ENCODE results near the gene PDRG1. TPM values are rescaled to one million over a fixed set of nuclear protein-coding genes. Genes with fewer than 3 reads are reported as not detected.

PDRG1 gene
- polyA plus RNA-seq, 2 of the 4 experiments (the other 2 are of a cell fraction) = 20.7 to 25.2 TPM

DNA sequence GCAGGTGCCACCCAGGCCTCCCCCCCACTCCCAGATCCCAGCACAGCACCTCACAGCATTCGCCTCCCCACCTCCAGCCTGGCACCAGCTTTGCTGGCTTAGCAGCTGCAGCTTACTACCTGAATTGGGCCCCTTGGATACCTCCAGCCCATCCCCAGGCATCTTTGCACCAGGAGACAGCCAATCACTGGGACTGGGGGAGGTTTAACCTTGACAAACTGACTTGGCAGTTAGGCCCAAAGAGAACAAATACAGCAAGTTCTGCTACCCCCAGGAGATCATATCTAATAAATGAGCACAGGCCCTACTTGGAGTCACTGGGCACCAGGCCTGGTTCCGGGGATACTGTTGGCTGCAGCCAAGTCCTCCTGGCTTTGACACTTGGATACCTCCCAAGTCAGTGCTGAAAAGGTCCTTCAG is 8.8 kb downstream of the PDRG1 start:
- CTCF ChIA-PET = interaction anchor here (2.4 to 12.2 kb wide), 3 partner anchors 9 to 120 kb away, joined by 8 to 173 read pairs (median 26); partner anchors contain the start of gene PDRG1
- no peaks in the 10 kb centered on the region for H3K4me1 ChIP-seq
- H3K27ac ChIP-seq = no peak overlapping the region
- FAIRE-seq (no peak), DNase-seq (ENCODE audit: low read depth in 1 of 2, low spot score in 1 of 2) (no peak), ATAC-seq (no peak)
- peaks cover 2% of the 10 kb centered on the region for H3K9me3 ChIP-seq
- WGBS (ENCODE audit: missing lambda C conversion rate) = 100% methylated on average over 2 of the region's 2 CpGs
- POLR2A ChIA-PET = no interaction called here
- TF ChIP-seq ZC3H11A (IDR thresholded peaks at IDR 0.05) (no peak), HOXB13 (CRISPR knock-in tag; IDR thresholded peaks at IDR 0.05; ENCODE audit: low read depth) (no peak), FOSL2 (IDR thresholded peaks at IDR 0.05) (no peak), FOSL2 (CRISPR knock-in tag; IDR thresholded peaks at IDR 0.05) (no peak), JUN (IDR thresholded peaks at IDR 0.05) (0 out of 5 replicates have a peak, but pooled peaks of 1 of the 2 experiments have one; percentile 2), CBX8 (IDR thresholded peaks at IDR 0.05) (no peak)
- TF ChIP-seq, protein P1, sequence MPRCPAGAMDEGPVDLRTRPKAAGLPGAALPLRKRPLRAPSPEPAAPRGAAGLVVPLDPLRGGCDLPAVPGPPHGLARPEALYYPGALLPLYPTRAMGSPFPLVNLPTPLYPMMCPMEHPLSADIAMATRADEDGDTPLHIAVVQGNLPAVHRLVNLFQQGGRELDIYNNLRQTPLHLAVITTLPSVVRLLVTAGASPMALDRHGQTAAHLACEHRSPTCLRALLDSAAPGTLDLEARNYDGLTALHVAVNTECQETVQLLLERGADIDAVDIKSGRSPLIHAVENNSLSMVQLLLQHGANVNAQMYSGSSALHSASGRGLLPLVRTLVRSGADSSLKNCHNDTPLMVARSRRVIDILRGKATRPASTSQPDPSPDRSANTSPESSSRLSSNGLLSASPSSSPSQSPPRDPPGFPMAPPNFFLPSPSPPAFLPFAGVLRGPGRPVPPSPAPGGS (IDR thresholded peaks at IDR 0.05) = no peak
- no peak overlapping the region for H3K4me3 ChIP-seq
- H3K4me2 ChIP-seq = no peak overlapping the region

DNA sequence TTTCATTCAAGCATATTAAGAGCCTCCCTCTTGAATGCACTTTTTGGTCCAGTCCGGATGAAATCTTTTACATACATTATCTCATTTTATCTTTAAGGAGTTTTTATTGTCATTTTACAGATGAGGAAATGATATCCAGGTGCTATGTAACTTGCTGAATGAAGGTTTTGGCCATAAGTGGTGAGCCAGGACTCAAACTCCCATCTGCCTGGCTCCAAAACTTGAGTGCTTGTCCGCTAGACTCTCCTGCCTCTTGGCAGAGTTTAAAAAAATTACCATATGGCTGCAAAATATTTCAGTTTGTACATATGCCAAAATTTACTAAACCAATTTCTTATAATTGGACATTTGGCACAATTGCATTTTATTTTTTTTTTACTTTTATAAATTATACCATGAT is 12.2 kb downstream of the PDRG1 start:
- CTCF ChIA-PET = interaction anchor here (4.5 kb wide), 1 partner anchor 13 kb away, joined by 26 read pairs; the partner anchor contains the start of gene PDRG1
- Histone ChIP-seq H3K9me3 (no peaks in the 10 kb centered on the region), H3K4me2 (no peak overlapping the region), H3K4me1 (no peaks in the 10 kb centered on the region), H3K27ac (no peak overlapping the region), H3K4me3 (no peak overlapping the region)
- ATAC-seq = no peak
- POLR2A ChIA-PET = no interaction called here
- DNase-seq (ENCODE audit: low read depth in 1 of 2, low spot score in 1 of 2) = no peak
- WGBS (ENCODE audit: missing lambda C conversion rate) = 91% methylated on average over 2 of the region's 2 CpGs
- TF ChIP-seq CHD2 (IDR thresholded peaks at IDR 0.05; ENCODE audit: low read length, partially characterized antibody) = no peak
- no peak for TF ChIP-seq CEBPB (IDR thresholded peaks at IDR 0.05)
- no peak for TF ChIP-seq TFCP2L1 (CRISPR knock-in tag; IDR thresholded peaks at IDR 0.05)
- TF ChIP-seq, protein P2, sequence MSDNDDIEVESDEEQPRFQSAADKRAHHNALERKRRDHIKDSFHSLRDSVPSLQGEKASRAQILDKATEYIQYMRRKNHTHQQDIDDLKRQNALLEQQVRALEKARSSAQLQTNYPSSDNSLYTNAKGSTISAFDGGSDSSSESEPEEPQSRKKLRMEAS (IDR thresholded peaks at IDR 0.05) = no peak
- TF ChIP-seq SMC3 (IDR thresholded peaks at IDR 0.05) = no peak
- TF ChIP-seq, protein P1 (IDR thresholded peaks at IDR 0.05) = no peak
- FAIRE-seq = no peak

DNA sequence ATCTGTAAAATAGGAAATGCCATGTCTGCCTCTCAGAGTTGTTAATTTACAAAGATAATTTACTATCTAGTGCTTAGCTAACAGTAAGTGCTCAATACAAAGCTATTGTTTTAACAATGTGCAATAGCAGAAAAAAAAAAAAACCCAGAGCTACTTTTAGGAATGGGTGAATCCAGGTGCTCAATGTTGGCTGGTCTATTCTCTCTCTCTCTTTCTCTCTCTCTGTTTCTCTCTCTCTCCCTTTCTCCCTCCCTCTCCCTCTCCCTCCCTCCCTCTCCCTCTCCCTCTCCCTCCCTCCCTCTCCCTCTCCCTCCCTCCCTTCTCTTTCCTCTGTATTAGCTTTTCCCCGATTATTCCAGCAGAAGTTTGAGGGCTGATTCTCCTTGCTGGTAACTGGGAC is 14.0 kb downstream of the PDRG1 start:
- Histone ChIP-seq H3K27ac (no peak overlapping the region), H3K9me3 (no peaks in the 10 kb centered on the region), H3K4me3 (no peak overlapping the region), H3K4me2 (no peak overlapping the region), H3K4me1 (no peaks in the 10 kb centered on the region)
- WGBS (ENCODE audit: missing lambda C conversion rate) = 30% methylated on average over 1 of the region's 1 CpG
- DNase-seq (ENCODE audit: low read depth in 1 of 2, low spot score in 1 of 2) = no peak
- POLR2A ChIA-PET = no interaction called here
- no peak for FAIRE-seq
- ATAC-seq = no peak
- CTCF ChIA-PET = interaction anchor here (0.6 to 2.7 kb wide), 6 partner anchors 14 to 452 kb away, joined by 3 to 13 read pairs (median 3); partner anchors contain the start of gene PDRG1
- TF ChIP-seq RNF2 (IDR thresholded peaks at IDR 0.05; ENCODE audit: borderline replicate concordance, low read depth) = no peak

DNA sequence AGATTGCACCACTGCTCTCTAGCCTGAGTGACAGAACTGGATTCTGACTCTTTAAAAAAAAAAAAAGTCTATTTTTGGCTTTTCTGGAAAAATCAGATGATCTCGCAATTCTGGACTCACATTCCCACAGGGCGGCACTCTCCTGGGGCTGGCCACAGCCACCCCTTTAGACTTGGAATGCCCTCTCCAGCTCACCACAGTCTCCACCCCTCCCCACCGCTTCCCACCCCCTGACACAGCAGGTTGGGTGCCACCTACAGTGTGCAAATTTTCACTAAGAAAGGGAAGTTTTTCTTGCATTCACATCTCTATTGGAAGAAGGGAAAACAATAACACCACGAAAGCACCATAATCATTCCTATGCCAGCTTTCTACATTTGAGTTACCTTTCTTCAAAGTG is 15.4 kb downstream of the PDRG1 start:
- POLR2A ChIA-PET = no interaction called here
- no peaks in the 10 kb centered on the region for H3K4me1 ChIP-seq
- FAIRE-seq (no peak), DNase-seq (ENCODE audit: low read depth in 1 of 2, low spot score in 1 of 2) (no peak), ATAC-seq (no peak)
- H3K9me3 ChIP-seq = no peaks in the 10 kb centered on the region
- CTCF ChIA-PET = interaction anchor here (0.7 to 2.7 kb wide), 4 partner anchors 15 to 95 kb away, joined by 3 to 13 read pairs (median 7); partner anchors contain the start of gene PDRG1
- no peak overlapping the region for H3K4me3 ChIP-seq
- H3K4me2 ChIP-seq = no peak overlapping the region
- WGBS (ENCODE audit: missing lambda C conversion rate) = 76% methylated on average over 4 of the region's 4 CpGs
- no peak for TF ChIP-seq POLR2AphosphoS2 (conservative IDR thresholded peaks at IDR 0.05; ENCODE audit: low read length)
- no peak for TF ChIP-seq ZSCAN20 (CRISPR knock-in tag; IDR thresholded peaks at IDR 0.05)
- no peak for TF ChIP-seq RARB (CRISPR knock-in tag; IDR thresholded peaks at IDR 0.05)
- no peak for TF ChIP-seq CHD4 (IDR thresholded peaks at IDR 0.05; ENCODE audit: borderline replicate concordance)
- no peak for TF ChIP-seq SMC3 (IDR thresholded peaks at IDR 0.05)
- TF ChIP-seq HOXB13 (CRISPR knock-in tag; IDR thresholded peaks at IDR 0.05; ENCODE audit: low read depth) = no peak
- no peak for TF ChIP-seq BHLHE40 (IDR thresholded peaks at IDR 0.05; ENCODE audit: low read depth, low read length)
- no peak for TF ChIP-seq NFE2L2 (conservative IDR thresholded peaks at IDR 0.05; ENCODE audit: low read length)
- TF ChIP-seq HOXA7 (CRISPR knock-in tag; IDR thresholded peaks at IDR 0.05) = no peak
- no peak for TF ChIP-seq EHF (CRISPR knock-in tag; IDR thresholded peaks at IDR 0.05)
- no peak for TF ChIP-seq NR3C1 (IDR thresholded peaks at IDR 0.05)
- TF ChIP-seq ESRRA (IDR thresholded peaks at IDR 0.05; ENCODE audit: borderline replicate concordance, low read length) = no peak
- no peak for TF ChIP-seq KDM1A (IDR thresholded peaks at IDR 0.05; ENCODE audit: low read depth)
- no peak for TF ChIP-seq TP53 (CRISPR knock-in tag; IDR thresholded peaks at IDR 0.05)
- TF ChIP-seq CEBPB (IDR thresholded peaks at IDR 0.05) = no peak
- H3K27ac ChIP-seq = no peak overlapping the region
